HepG2 (cell line): ENCODE data around the gene STAT6. TPM values are rescaled to one million over a fixed set of nuclear protein-coding genes. Genes with fewer than 3 reads are reported as not detected.

Experiments
- ATAC-seq: fragments of 200-7000 bp; cut with Tn5 transposase; 3 replicates; pipeline ENCODE4 v1.9.1; 2020; ENCODE audit warnings: mild to moderate bottlenecking, moderate library complexity
- BruUV-seq: library from RNA; stranded (reverse); fragments of 400-500 nt; replicated peaks from 2 replicates; lab custom pipeline; 2021; lab: Mats Ljungman, UMichigan
- CTCF ChIA-PET: fragments of 300-600 bp; formaldehyde crosslinking; extraction: SDS; loops from one replicate; lab custom pipeline; 2021; ENCODE audit warnings: low total read pairs, inconsistent platforms, low intra/inter-chr PET ratio; lab: Yijun Ruan, JAX
- POLR2A ChIA-PET: fragments of 350-600 bp; sonication (Branson Sonifier 250); formaldehyde crosslinking; loops from one replicate; lab custom pipeline; 2020; ENCODE audit warnings: antibody characterized with exemption, inconsistent platforms; lab: Yijun Ruan, JAX
- DNase-seq: peaks from one replicate; pipeline ENCODE4 v3.0.0-alpha.2; 2015; ENCODE audit warnings: low spot score
- FAIRE-seq: peaks from 3 replicates; lab custom pipeline; 2011; peaks lifted over from hg19 to GRCh38; lab: Jason Lieb, UNC
- H2AFZ ChIP-seq: one replicate; pipeline ENCODE4 v1.6.1; 2011; ENCODE audit warnings: low read length, inconsistent platforms
- H3K27ac ChIP-seq: fragments of 300-600 bp; 3 replicates; pipeline ENCODE4 v1.8.0; 2011; ENCODE audit warnings: mixed run types, mild to moderate bottlenecking, mixed read lengths, low read length, inconsistent platforms; ENCODE audit not compliant: insufficient read depth; ENCODE audit errors: extremely low read length
- H3K27me3 ChIP-seq, 2 experiments: fragments of 200-600 bp in 1 of 2; 2 replicates in 1 of 2; 3 replicates in 1 of 2; pipeline versions ENCODE4 v1.6.0 to v1.8.0; 2011; ENCODE audit warnings: low read length in 2 of 2, mild to moderate bottlenecking in 2 of 2, moderate library complexity in 2 of 2, inconsistent platforms in 1 of 2; ENCODE audit not compliant: insufficient read depth in 2 of 2, control insufficient read depth in 1 of 2
- H3K36me3 ChIP-seq, 2 experiments: fragments of 200-600 bp in 1 of 2; replicated peaks in 1 of 2; 2 replicates in 1 of 2; 3 replicates in 1 of 2; pipeline versions ENCODE4 v1.5.1 to v1.8.0; 2011; ENCODE audit warnings: low read length in 2 of 2, inconsistent platforms in 1 of 2; ENCODE audit not compliant: insufficient read depth in 2 of 2, control insufficient read depth in 1 of 2
- H3K4me1 ChIP-seq: 2 replicates; pipeline ENCODE4 v1.5.1; 2012; ENCODE audit warnings: low read length, inconsistent platforms; ENCODE audit not compliant: insufficient read depth
- H3K4me2 ChIP-seq: 2 replicates; pipeline ENCODE4 v1.6.0; 2011; ENCODE audit warnings: low read depth, low read length, inconsistent platforms
- H3K4me3 ChIP-seq, 3 experiments: fragments of 200-600 bp in 1 of 3; sonication (generic), shearing (Covaris generic) in 1 of 3; replicated peaks in 1 of 3; 2 replicates each; pipeline ENCODE4 v1.5.1; 2011 to 2016; ENCODE audit warnings: low read length in 3 of 3, inconsistent platforms in 2 of 3, low read depth in 2 of 3, mild to moderate bottlenecking in 2 of 3, control low read depth in 1 of 3, mixed read lengths in 1 of 3; ENCODE audit not compliant: insufficient read depth in 1 of 3
- H3K79me2 ChIP-seq: one replicate; pipeline ENCODE4 v1.6.1; 2011; ENCODE audit warnings: low read length, inconsistent platforms; ENCODE audit not compliant: insufficient read depth
- H3K9ac ChIP-seq: 2 replicates; pipeline ENCODE4 v1.6.0; 2011; ENCODE audit warnings: mild to moderate bottlenecking, low read depth, low read length, inconsistent platforms; ENCODE audit not compliant: insufficient read depth
- H3K9me3 ChIP-seq: 2 replicates; pipeline ENCODE4 v1.5.1; 2012; ENCODE audit warnings: mild to moderate bottlenecking, low read length
- H4K20me1 ChIP-seq: 2 replicates; pipeline ENCODE4 v1.6.0; 2011; ENCODE audit warnings: inconsistent platforms, mild to moderate bottlenecking, low read length, moderate library complexity; ENCODE audit not compliant: insufficient read depth
- AGO2 ChIP-seq: fragments of 200-400 bp; formaldehyde crosslinking; optimal IDR thresholded peaks from 2 replicates; pipeline ENCODE3; 2017; ENCODE audit warnings: mild to moderate bottlenecking, low read depth, low read length, moderate library complexity
- DMAP1 ChIP-seq: IDR thresholded peaks from 2 replicates; pipeline ENCODE4 v1.6.1; 2016
- GFI1 ChIP-seq: sonication (generic); formaldehyde crosslinking; IDR thresholded peaks from 2 replicates; pipeline ENCODE4 v1.5.0; 2020; ENCODE audit warnings: missing genetic modification reagents, mild to moderate bottlenecking, borderline replicate concordance
- MAF1 ChIP-seq: sonication (generic); formaldehyde crosslinking; IDR thresholded peaks from 2 replicates; pipeline ENCODE4 v1.5.0; 2020; ENCODE audit warnings: missing genetic modification reagents, borderline replicate concordance
- NKX3-1 ChIP-seq: sonication (generic); formaldehyde crosslinking; IDR thresholded peaks from 2 replicates; pipeline ENCODE4 v1.5.0; 2020; ENCODE audit warnings: missing genetic modification reagents
- PAF1 ChIP-seq: IDR thresholded peaks from 2 replicates; pipeline ENCODE4 v1.6.1; 2016; ENCODE audit warnings: missing genetic modification reagents, missing compliant biosample characterization
- POLR2AphosphoS2 ChIP-seq: IDR thresholded peaks from 2 replicates; pipeline ENCODE4 v1.6.1; 2011; ENCODE audit warnings: low read depth, low read length, improper control_type of control experiment
- POLR2G ChIP-seq: fragments of 200-400 bp; formaldehyde crosslinking; IDR thresholded peaks from 2 replicates; pipeline ENCODE4 v1.6.1; 2018; ENCODE audit warnings: mild to moderate bottlenecking, low read depth, low read length, moderate library complexity
- SSRP1 ChIP-seq: IDR thresholded peaks from 2 replicates; pipeline ENCODE4 v1.6.1; 2016; ENCODE audit warnings: control low read depth
- ZNF441 ChIP-seq: sonication (generic); formaldehyde crosslinking; IDR thresholded peaks from 2 replicates; pipeline ENCODE4 v1.7.0; 2021; ENCODE audit warnings: missing genetic modification reagents, borderline replicate concordance
- WGBS: methylation state at CpG from one replicate; pipeline ENCODE4 v1.1.6; 2017; ENCODE audit warnings: low lambda C conversion rate; 5-methylcytosine and 5-hydroxymethylcytosine counted together
- in situ Hi-C: cut with HindIII; loops from 2 replicates; pipeline ENCODE4 v1.10.0; 2017; ENCODE audit warnings: low pct_unique_long_range_greater_than_20kb; ENCODE audit not compliant: extremely low pct_ligation_motif_present
- intact Hi-C: fragments of 100-400 bp; cut with micrococcal nuclease; formaldehyde crosslinking; loops from one replicate; pipeline ENCODE4 v1.10.0; 2022; ENCODE audit not compliant: unreplicated experiment
- polyA plus RNA-seq, 8 experiments: library from polyadenylated mRNA; depleted of rRNA in 3 of 8; stranded (reverse) in 7 of 8; unstranded in 1 of 8; fragments of >200 nt; fragmentation: Illumina TruSeq in 4 of 8; extraction: Trizol in 4 of 8; gene quantifications; 2 replicates each; pipeline versions ENCODE4 v1.2.1 to v1.2.3, GENCODE V29; 2011 to 2016; ENCODE audit warnings: low read depth in 4 of 8, missing spikeins in 1 of 8, mixed read lengths in 1 of 8; ENCODE audit not compliant: insufficient read depth in 1 of 8
- total RNA-seq, 5 experiments: library from RNA; depleted of rRNA; stranded (reverse); fragments of >200 nt; fragmentation: Illumina TruSeq; extraction: Trizol; gene quantifications; 2 replicates each; pipeline ENCODE4 v1.2.3, GENCODE V29; 2016; ENCODE audit warnings: low read depth in 1 of 5
- TF ChIP-seq, protein P1 (sequence below): IDR thresholded peaks from 2 replicates; pipeline ENCODE4 v1.6.1; 2016; ENCODE audit warnings: control low read depth
- TF ChIP-seq, protein P2 (sequence below): sonication (generic); formaldehyde crosslinking; IDR thresholded peaks from 2 replicates; pipeline ENCODE4 v1.4.0; 2020; ENCODE audit warnings: missing genetic modification reagents
- TF ChIP-seq, protein P3 (sequence below): sonication (generic); formaldehyde crosslinking; IDR thresholded peaks from 2 replicates; pipeline ENCODE4 v1.4.0; 2020; ENCODE audit warnings: missing genetic modification reagents

STAT6 gene
- total and polyA plus RNA-seq, 2 of the 13 experiments (the other 11 are each of a cell fraction or from before 2014, with no cell fraction given) = 28.0 to 62.2 TPM

DNA sequence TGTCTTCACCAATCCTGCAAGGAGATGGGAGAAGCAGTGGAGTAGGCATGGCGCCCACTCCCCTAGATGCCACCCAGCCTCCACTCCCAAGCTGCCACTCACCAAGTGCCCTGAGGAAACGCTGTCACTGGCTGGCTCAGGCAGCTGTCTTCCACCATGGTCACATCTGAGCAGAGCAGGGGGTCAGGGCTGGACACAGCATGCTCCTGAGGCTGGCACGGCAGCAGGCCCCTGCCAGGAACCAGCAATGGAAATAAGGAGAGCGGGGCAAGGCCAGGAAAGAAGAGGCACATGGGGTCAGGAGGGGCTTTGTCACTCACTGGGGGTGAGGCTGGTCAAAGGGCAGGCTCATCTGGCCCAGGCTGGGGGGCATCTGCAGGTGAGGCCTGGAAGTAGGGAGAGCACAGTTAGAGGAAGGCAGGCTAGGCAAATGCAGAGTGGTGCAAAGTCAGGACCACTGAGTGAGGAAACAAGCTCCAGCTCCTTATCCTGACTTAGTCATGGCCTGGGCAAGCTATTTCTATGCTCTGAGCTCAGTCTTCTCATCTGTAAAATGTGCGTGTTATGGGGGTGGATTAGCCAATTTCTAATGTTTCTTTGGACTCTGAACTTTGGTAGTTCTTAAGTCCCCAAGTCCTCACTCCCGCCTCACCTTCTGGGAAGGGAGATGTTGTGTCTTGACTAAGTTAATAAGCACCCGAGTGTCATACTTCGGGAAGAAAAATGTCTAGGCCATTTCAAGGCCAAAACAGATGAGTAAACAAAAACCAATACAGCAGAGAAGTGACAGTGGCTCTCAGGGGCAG lies 14.2 kb downstream of the STAT6 start (continued):
- TF ChIP-seq POLR2AphosphoS2 = no peak
- TF ChIP-seq SSRP1 = no peak
- TF ChIP-seq MAF1 (CRISPR knock-in tag) = no peak
- TF ChIP-seq, protein P1, sequence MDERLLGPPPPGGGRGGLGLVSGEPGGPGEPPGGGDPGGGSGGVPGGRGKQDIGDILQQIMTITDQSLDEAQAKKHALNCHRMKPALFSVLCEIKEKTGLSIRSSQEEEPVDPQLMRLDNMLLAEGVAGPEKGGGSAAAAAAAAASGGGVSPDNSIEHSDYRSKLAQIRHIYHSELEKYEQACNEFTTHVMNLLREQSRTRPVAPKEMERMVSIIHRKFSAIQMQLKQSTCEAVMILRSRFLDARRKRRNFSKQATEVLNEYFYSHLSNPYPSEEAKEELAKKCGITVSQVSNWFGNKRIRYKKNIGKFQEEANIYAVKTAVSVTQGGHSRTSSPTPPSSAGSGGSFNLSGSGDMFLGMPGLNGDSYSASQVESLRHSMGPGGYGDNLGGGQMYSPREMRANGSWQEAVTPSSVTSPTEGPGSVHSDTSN (CRISPR knock-in tag) = no peak
- no peak for TF ChIP-seq DMAP1 (CRISPR knock-in tag)

DNA sequence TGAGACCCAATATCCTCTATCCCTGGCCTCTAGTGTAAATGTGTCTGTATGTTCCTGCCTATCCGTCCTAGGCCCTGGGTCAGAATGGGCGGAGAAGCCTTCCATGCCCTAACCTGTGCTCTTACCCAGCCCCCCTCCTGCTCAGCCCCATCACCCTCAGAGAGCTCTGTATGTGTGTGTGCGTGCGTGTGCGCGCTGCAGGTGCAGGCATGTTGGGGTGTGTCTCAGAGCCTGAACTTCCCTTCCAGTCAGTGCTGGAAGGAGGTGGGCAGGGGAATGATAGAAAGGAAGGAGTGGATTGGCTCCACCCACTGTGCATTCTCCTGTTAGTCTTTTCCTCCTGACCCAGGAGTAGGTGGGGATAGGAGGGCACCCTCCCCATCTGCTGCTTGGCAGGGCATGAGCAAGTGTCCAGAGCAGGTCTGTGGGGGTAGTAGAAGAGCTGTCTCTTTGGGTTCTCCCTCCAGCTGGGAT lies 15.0 kb downstream of the STAT6 start:
- ATAC-seq = no peak; the same call in 2 of the 3 replicates
- no peak overlapping the region for H3K9ac ChIP-seq
- TF ChIP-seq, protein P2, sequence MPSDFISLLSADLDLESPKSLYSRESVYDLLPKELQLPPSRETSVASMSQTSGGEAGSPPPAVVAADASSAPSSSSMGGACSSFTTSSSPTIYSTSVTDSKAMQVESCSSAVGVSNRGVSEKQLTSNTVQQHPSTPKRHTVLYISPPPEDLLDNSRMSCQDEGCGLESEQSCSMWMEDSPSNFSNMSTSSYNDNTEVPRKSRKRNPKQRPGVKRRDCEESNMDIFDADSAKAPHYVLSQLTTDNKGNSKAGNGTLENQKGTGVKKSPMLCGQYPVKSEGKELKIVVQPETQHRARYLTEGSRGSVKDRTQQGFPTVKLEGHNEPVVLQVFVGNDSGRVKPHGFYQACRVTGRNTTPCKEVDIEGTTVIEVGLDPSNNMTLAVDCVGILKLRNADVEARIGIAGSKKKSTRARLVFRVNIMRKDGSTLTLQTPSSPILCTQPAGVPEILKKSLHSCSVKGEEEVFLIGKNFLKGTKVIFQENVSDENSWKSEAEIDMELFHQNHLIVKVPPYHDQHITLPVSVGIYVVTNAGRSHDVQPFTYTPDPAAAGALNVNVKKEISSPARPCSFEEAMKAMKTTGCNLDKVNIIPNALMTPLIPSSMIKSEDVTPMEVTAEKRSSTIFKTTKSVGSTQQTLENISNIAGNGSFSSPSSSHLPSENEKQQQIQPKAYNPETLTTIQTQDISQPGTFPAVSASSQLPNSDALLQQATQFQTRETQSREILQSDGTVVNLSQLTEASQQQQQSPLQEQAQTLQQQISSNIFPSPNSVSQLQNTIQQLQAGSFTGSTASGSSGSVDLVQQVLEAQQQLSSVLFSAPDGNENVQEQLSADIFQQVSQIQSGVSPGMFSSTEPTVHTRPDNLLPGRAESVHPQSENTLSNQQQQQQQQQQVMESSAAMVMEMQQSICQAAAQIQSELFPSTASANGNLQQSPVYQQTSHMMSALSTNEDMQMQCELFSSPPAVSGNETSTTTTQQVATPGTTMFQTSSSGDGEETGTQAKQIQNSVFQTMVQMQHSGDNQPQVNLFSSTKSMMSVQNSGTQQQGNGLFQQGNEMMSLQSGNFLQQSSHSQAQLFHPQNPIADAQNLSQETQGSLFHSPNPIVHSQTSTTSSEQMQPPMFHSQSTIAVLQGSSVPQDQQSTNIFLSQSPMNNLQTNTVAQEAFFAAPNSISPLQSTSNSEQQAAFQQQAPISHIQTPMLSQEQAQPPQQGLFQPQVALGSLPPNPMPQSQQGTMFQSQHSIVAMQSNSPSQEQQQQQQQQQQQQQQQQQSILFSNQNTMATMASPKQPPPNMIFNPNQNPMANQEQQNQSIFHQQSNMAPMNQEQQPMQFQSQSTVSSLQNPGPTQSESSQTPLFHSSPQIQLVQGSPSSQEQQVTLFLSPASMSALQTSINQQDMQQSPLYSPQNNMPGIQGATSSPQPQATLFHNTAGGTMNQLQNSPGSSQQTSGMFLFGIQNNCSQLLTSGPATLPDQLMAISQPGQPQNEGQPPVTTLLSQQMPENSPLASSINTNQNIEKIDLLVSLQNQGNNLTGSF (CRISPR knock-in tag) = no peak
- TF ChIP-seq, protein P3, sequence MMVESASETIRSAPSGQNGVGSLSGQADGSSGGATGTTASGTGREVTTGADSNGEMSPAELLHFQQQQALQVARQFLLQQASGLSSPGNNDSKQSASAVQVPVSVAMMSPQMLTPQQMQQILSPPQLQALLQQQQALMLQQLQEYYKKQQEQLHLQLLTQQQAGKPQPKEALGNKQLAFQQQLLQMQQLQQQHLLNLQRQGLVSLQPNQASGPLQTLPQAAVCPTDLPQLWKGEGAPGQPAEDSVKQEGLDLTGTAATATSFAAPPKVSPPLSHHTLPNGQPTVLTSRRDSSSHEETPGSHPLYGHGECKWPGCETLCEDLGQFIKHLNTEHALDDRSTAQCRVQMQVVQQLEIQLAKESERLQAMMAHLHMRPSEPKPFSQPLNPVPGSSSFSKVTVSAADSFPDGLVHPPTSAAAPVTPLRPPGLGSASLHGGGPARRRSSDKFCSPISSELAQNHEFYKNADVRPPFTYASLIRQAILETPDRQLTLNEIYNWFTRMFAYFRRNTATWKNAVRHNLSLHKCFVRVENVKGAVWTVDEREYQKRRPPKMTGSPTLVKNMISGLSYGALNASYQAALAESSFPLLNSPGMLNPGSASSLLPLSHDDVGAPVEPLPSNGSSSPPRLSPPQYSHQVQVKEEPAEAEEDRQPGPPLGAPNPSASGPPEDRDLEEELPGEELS (CRISPR knock-in tag) = no peak
- TF ChIP-seq ZNF441 (CRISPR knock-in tag) (no peak), POLR2G (peak; percentile 33), NKX3-1 (CRISPR knock-in tag) (no peak), AGO2 (peak; percentile 3), PAF1 (CRISPR knock-in tag) (0 out of 2 replicates have a peak, but pooled peaks have one; percentile 54), GFI1 (CRISPR knock-in tag) (no peak)

More for the DNA sequence above, 15.0 kb downstream of the STAT6 start:
- Histone ChIP-seq H3K4me1 (peaks cover 26% of the 10 kb centered on the region), H3K27ac (peak overlapping the region; percentile 9), H3K27me3 (no peaks in the 10 kb centered on the region), H3K36me3 (peaks cover 14 to 32% of the 10 kb centered on the region in 2 experiments; a peak in 4 of 5 replicates), H2AFZ (no peak overlapping the region), H4K20me1 (0 out of 2 replicates have a peak, but pooled peaks cover 6% of the 10 kb centered on the region), H3K4me3 (no peak overlapping the region), H3K9me3 (no peaks in the 10 kb centered on the region), H3K4me2 (no peak overlapping the region), H3K79me2 (no peaks in the 10 kb centered on the region)
- CTCF ChIA-PET = no interaction called here
- FAIRE-seq (no peak), DNase-seq (no peak)
- intact Hi-C loops (no loop called here), in situ Hi-C loops (no loop called here)
- POLR2A ChIA-PET = interaction anchor here (0.9 to 13.5 kb wide), 6 partner anchors 9 to 134 kb away, joined by 3 to 309 read pairs (median 4); partner anchors contain the start of genes LRP1, NEMP1, SHMT2 and STAT6
- 93% methylated on average over 5 of the region's 6 CpGs for WGBS
- BruUV-seq = no TSS peak
